OCI-LY3 (cell line): Measurements from ENCODE around the gene MED27.

Source experiments
- H2AFZ ChIP-seq: fragments of 200-600, 300-600 bp; shearing (Covaris generic); 2 replicates; pipeline ENCODE4 v1.6.0; 2014; ENCODE audit warnings: antibody characterized with exemption, low read depth, low read length
- H3K27ac ChIP-seq: fragments of 200-600, 300-600 bp; sonication (generic); 2 replicates; pipeline ENCODE4 v1.5.1; 2014; ENCODE audit warnings: mild to moderate bottlenecking, low read length, moderate library complexity, mixed read lengths
- H3K27me3 ChIP-seq: fragments of 200-600, 300-600 bp; sonication (generic); 2 replicates; pipeline ENCODE4 v1.6.1; 2014; ENCODE audit warnings: low read depth, low read length, mixed read lengths
- H3K36me3 ChIP-seq: fragments of 200-600, 300-600 bp; sonication (generic); replicated peaks from 2 replicates; pipeline ENCODE3; 2014; ENCODE audit warnings: low read depth, low read length, mixed read lengths
- H3K4me1 ChIP-seq: fragments of 300-600, 200-600 bp; sonication (generic); 2 replicates; pipeline ENCODE4 v1.6.1; 2014; ENCODE audit warnings: low read length, mixed read lengths
- H3K4me2 ChIP-seq: fragments of 200-600, 300-600 bp; sonication (generic); 2 replicates; pipeline ENCODE4 v1.6.1; 2014; ENCODE audit warnings: low read length, mixed read lengths
- H3K4me3 ChIP-seq: fragments of 300-600, 200-600 bp; sonication (generic); 2 replicates; pipeline ENCODE4 v1.5.1; 2014; ENCODE audit warnings: antibody characterized with exemption, mild to moderate bottlenecking, low read length, moderate library complexity
- H3K79me2 ChIP-seq: fragments of 300-600, 200-600 bp; shearing (Covaris generic); 2 replicates; pipeline ENCODE4 v1.6.1; 2014; ENCODE audit warnings: mild to moderate bottlenecking, low read length, mixed read lengths
- H3K9ac ChIP-seq: fragments of 300-600, 200-600 bp; shearing (Covaris generic); 2 replicates; pipeline ENCODE4 v1.6.0; 2014; ENCODE audit warnings: mild to moderate bottlenecking, low read length, moderate library complexity
- H3K9me3 ChIP-seq: fragments of 200-600, 300-600 bp; shearing (Covaris generic); 2 replicates; pipeline ENCODE4 v1.6.1; 2014; ENCODE audit warnings: low read length, mixed read lengths; ENCODE audit not compliant: insufficient read depth
- H4K20me1 ChIP-seq: fragments of 200-600, 300-600 bp; sonication (generic); 2 replicates; pipeline ENCODE4 v1.6.1; 2016; ENCODE audit warnings: low read length, mixed read lengths; ENCODE audit not compliant: insufficient read depth
- EZH2phosphoT487 ChIP-seq: fragments of 200-600 bp; shearing (Covaris generic); IDR thresholded peaks from 2 replicates; pipeline ENCODE4 v1.6.1; 2018; ENCODE audit warnings: antibody characterized with exemption, mixed run types, low read depth
- TF ChIP-seq, protein P1 (sequence below): fragments of 200-600, 300-600 bp; sonication (generic); IDR thresholded peaks from 2 replicates; pipeline ENCODE4 v1.5.1; 2014; ENCODE audit warnings: antibody characterized with exemption, low read length, low read depth

The MED27 gene

DNA sequence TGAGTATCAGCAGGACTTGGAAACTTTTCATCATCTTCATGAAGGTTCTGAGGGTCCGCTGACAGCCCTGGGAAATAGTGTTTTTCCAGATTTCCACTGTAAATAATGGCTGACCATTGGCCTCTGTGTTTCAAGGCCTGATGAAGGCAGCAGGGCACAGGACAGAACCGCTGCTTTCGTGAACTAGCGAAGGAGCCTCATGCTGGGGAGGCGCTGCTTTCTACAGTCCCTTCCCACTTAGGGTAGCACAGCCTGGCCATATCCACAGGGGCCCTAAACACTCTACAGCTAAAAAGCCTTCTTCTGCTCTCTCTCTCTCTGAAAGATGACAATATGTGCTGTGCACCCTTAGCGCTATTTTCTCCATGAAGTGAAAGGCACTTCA, 118.2 kb downstream of the MED27 start:
- Histone ChIP-seq H3K4me1 (no peaks in the 10 kb centered on the region), H3K4me2 (no peak overlapping the region), H3K79me2 (no peaks in the 10 kb centered on the region), H3K9ac (no peak overlapping the region), H3K4me3 (no peak overlapping the region), H3K9me3 (no peaks in the 10 kb centered on the region), H4K20me1 (0 out of 2 replicates have a peak, but pooled peaks cover 4% of the 10 kb centered on the region), H3K27me3 (no peaks in the 10 kb centered on the region), H3K27ac (no peak overlapping the region), H2AFZ (no peak overlapping the region), H3K36me3 (no peaks in the 10 kb centered on the region)
- no peak for TF ChIP-seq EZH2phosphoT487
- TF ChIP-seq, protein P1, sequence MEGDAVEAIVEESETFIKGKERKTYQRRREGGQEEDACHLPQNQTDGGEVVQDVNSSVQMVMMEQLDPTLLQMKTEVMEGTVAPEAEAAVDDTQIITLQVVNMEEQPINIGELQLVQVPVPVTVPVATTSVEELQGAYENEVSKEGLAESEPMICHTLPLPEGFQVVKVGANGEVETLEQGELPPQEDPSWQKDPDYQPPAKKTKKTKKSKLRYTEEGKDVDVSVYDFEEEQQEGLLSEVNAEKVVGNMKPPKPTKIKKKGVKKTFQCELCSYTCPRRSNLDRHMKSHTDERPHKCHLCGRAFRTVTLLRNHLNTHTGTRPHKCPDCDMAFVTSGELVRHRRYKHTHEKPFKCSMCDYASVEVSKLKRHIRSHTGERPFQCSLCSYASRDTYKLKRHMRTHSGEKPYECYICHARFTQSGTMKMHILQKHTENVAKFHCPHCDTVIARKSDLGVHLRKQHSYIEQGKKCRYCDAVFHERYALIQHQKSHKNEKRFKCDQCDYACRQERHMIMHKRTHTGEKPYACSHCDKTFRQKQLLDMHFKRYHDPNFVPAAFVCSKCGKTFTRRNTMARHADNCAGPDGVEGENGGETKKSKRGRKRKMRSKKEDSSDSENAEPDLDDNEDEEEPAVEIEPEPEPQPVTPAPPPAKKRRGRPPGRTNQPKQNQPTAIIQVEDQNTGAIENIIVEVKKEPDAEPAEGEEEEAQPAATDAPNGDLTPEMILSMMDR, result no peak

DNA sequence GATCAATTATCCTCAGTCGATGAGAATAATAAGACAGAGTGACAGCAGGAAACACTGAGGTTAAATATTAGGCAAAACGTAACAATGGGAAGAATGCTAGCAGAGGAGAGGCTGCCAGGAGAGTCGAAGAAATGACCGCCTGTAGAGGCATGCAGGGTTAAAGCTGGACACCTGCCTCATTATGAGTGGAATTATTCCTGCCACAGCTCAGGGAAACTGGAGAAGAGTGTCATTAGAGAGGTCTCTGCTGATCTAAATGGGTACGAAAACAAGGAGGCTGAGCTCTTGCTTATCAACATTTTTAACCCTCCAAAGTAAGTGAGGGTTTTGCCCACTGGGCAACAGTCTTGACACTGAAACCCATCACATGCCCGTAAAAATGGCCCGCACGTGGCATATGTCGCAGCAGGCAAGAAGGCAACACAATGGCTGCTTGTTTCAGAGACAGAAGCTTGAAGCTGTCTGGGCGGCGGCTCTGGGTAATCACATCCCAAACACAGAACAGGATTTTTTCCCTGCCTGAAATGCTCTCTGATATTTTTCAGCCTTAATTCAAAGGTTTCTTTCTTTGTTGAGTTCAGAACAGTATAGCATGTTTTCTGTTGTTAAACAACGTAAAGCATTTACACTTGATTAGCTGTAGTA, 118.7 kb downstream of the MED27 start:
- TF ChIP-seq EZH2phosphoT487, result no peak
- TF ChIP-seq, protein P1, result no peak
- no peak overlapping the region for H3K27ac ChIP-seq
- H3K36me3 ChIP-seq, result no peaks in the 10 kb centered on the region
- no peaks in the 10 kb centered on the region for H3K79me2 ChIP-seq
- 0 out of 2 replicates have a peak, but pooled peaks cover 4% of the 10 kb centered on the region for H4K20me1 ChIP-seq
- H3K9me3 ChIP-seq, result no peaks in the 10 kb centered on the region
- H3K27me3 ChIP-seq, result no peaks in the 10 kb centered on the region
- H3K9ac ChIP-seq, result no peak overlapping the region
- H3K4me3 ChIP-seq, result no peak overlapping the region
- H3K4me1 ChIP-seq, result no peaks in the 10 kb centered on the region
- H3K4me2 ChIP-seq, result no peak overlapping the region
- H2AFZ ChIP-seq, result no peak overlapping the region

DNA sequence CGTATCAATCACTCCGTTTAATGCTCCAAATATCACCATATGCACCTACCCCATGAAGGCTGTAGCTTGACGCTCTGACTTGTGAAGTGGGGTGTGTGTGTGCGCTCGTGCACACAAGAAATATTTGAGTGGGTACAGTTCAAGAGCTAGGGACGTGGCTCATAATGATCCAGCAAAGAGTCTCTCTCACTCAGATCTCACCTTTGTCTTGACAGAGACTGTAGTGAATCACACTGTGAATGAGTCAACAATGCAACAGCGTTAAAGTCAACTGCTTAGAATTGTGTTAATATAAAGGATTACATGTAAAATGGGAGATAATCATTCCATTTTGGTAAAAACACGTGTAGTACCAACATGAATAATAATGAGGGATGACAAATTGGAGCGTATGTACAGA, 119.4 kb downstream of the MED27 start:
- Histone ChIP-seq H2AFZ (no peak overlapping the region), H3K9me3 (no peaks in the 10 kb centered on the region), H3K79me2 (no peaks in the 10 kb centered on the region), H3K4me1 (no peaks in the 10 kb centered on the region), H3K27me3 (no peaks in the 10 kb centered on the region), H3K36me3 (no peaks in the 10 kb centered on the region), H3K4me2 (no peak overlapping the region), H3K27ac (no peak overlapping the region), H3K4me3 (no peak overlapping the region), H4K20me1 (0 out of 2 replicates have a peak, but pooled peaks cover 4% of the 10 kb centered on the region), H3K9ac (no peak overlapping the region)
- no peak for TF ChIP-seq EZH2phosphoT487
- TF ChIP-seq, protein P1, result no peak

DNA sequence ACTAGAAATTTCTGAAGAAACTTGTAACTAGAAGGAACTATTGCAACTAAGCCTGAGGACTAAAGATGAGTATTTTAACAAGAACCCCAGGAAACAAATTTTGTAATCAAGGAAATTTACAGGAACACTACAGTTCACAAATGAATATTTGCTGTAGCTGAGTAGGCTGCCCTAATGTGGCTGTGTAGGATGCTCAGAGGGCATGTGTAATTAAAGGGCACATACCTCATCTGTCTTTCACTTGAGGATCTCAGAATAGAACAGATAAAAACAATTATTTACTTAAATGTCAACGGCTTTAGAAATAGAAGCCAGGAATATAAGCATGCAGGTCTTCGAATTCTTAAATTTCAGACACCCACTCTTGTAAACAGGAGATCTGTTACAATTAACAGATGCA, 119.8 kb downstream of the MED27 start:
- H3K27ac ChIP-seq, result no peak overlapping the region
- no peaks in the 10 kb centered on the region for H3K4me1 ChIP-seq
- no peaks in the 10 kb centered on the region for H3K79me2 ChIP-seq
- H3K9me3 ChIP-seq, result no peaks in the 10 kb centered on the region
- H2AFZ ChIP-seq, result no peak overlapping the region
- H3K4me3 ChIP-seq, result no peak overlapping the region
- H3K4me2 ChIP-seq, result no peak overlapping the region
- 0 out of 2 replicates have a peak, but pooled peaks cover 4% of the 10 kb centered on the region for H4K20me1 ChIP-seq
- H3K9ac ChIP-seq, result no peak overlapping the region
- H3K27me3 ChIP-seq, result no peaks in the 10 kb centered on the region
- TF ChIP-seq, protein P1, result no peak
- TF ChIP-seq EZH2phosphoT487, result no peak
- H3K36me3 ChIP-seq, result no peaks in the 10 kb centered on the region
